Lung (tissue), 12 donors: ENCODE data around the gene SUGP1. TPM values are rescaled to one million over a fixed set of nuclear protein-coding genes. Genes with fewer than 3 reads are reported as not detected.

Source experiments
- ATAC-seq: fragments of 200-7000 bp; cut with Tn5 transposase; one replicate; pipeline ENCODE4 v1.9.1; 2020; ENCODE audit warnings: moderate number of reproducible peaks; ENCODE audit not compliant: insufficient read depth, low FRiP score
- DNase-seq, 3 donors: peaks; one replicate each; pipeline ENCODE4 v3.0.0-alpha.2; 2013 to 2017
- H3K27ac ChIP-seq, 2 donors: one replicate each; pipeline ENCODE4 v1.5.1; 2013; ENCODE audit warnings: mild to moderate bottlenecking in 2 of 2, moderate library complexity in 2 of 2, control low read depth in 1 of 2, inconsistent platforms in 1 of 2, low read depth in 1 of 2, low read length in 1 of 2
- H3K27me3 ChIP-seq, 3 donors: one replicate each; pipeline ENCODE4 v1.5.1; 2013; ENCODE audit warnings: low read length in 2 of 3; ENCODE audit not compliant: control insufficient read depth in 3 of 3, insufficient read depth in 3 of 3
- H3K36me3 ChIP-seq, 4 donors: one replicate each; pipeline ENCODE4 v1.5.1; 2013; ENCODE audit warnings: low read length in 4 of 4, mild to moderate bottlenecking in 1 of 4, moderate library complexity in 1 of 4; ENCODE audit not compliant: control insufficient read depth in 4 of 4, insufficient read depth in 4 of 4
- H3K4me1 ChIP-seq, 5 donors: one replicate each; pipeline ENCODE4 v1.5.1; 2013; ENCODE audit warnings: low read length in 5 of 5, mild to moderate bottlenecking in 2 of 5, moderate library complexity in 1 of 5; ENCODE audit not compliant: control insufficient read depth in 5 of 5, insufficient read depth in 5 of 5
- H3K4me3 ChIP-seq: one replicate; pipeline ENCODE4 v1.5.1; 2013; ENCODE audit warnings: mild to moderate bottlenecking, control low read depth, moderate library complexity
- H3K9ac ChIP-seq, 2 donors: one replicate each; pipeline ENCODE4 v1.5.1; 2013; ENCODE audit warnings: low read length in 2 of 2, control low read depth in 1 of 2; ENCODE audit not compliant: insufficient read depth in 1 of 2
- H3K9me3 ChIP-seq, 4 donors: one replicate each; pipeline ENCODE4 v1.5.1; 2013; ENCODE audit warnings: low read length in 3 of 4, mild to moderate bottlenecking in 1 of 4, moderate library complexity in 1 of 4; ENCODE audit not compliant: control insufficient read depth in 4 of 4, insufficient read depth in 3 of 4
- CTCF ChIP-seq: IDR thresholded peaks from 2 replicates; pipeline ENCODE4 v1.5.1; 2012; ENCODE audit warnings: mild to moderate bottlenecking; ENCODE audit errors: control extremely low read depth, extremely low read depth
- WGBS, 2 donors: extraction: QIAGEN DNeasy Blood & Tissue Kit; methylation state at CpG; one replicate each; pipeline ENCODE4 v1.1.7; 2013; 5-methylcytosine and 5-hydroxymethylcytosine counted together
- polyA plus RNA-seq, 2 donors: library from polyadenylated mRNA; stranded (reverse); fragments of 200-250 nt; gene quantifications; one replicate each; pipeline ENCODE4 v1.2.1, GENCODE V29; 2013
- total RNA-seq, 2 donors: library from RNA; depleted of rRNA in 1 of 2; stranded (reverse); fragments of >200 nt in 1 of 2; gene quantifications; one replicate each; pipeline ENCODE4 v1.2.1, GENCODE V29; 2014 to 2021
- donor health status: control.
- donor health status: control.
- donor health status: Bipolar disorder and iron deficiency.
- donor health status: healthy.
- donor health status: DM: yes; HTN: yes; CAD: no.

Gene SUGP1
- total and polyA plus RNA-seq, 4 donors: 22.3 to 42.8 (median 28.7) TPM

DNA sequence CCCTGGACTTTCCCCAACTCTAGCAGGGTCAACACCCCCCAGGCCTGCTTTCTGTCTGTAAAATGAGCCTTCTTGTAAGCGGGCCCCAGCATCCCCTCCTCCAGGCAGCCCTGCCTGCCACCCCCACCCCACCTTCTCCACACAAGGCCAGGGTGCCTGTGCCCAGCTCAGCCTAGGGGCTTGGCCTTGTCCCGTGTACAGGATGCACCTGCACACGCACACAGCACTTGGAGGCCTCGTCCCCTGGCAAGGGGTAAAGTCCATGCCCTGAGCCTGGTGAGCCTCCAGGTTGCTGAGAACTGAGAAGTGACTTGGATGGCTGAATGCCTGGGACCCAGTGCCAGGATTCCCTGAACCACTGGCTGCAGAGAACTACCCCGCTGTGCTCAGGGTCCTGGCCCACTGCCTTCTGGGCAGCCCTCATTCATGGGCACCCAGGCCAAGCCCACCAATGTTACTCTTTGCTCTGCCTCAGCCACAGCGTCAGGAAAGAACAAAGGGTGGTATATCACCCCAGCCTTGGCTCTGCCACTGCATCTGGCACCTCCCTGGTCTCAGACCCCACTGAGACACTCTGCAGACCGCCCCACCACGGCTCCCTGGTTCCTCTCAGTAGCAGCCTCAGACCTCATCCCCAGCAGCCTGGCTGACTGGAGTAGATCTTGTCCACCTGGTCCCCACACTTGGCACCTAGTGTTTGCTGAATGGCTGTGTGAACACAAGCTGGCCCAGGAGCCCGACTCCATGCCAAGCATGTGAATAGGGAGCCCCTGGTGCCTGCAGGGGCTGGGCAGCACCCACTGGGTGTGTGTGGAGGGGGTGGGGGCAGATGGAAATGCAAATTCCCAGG is 45.4 kb downstream of the SUGP1 start:
- Histone ChIP-seq H3K4me3 (no peak overlapping the region), H3K36me3 (peaks cover 2 to 44% (median 8%) of the 10 kb centered on the region in 4 donors), H3K27me3 (no peaks in the 10 kb centered on the region), H3K9me3 (peaks cover 0 to 8% (median 0%) of the 10 kb centered on the region in 4 donors), H3K4me1 (peaks cover 0 to 16% (median 6%) of the 10 kb centered on the region in 5 donors), H3K9ac (no peak overlapping the region), H3K27ac (peak overlapping the region in 1 of 2 donors; percentile 15)
- DNase-seq (no peak), ATAC-seq (no peak)
- WGBS, 2 donors: 71 to 74% methylated on average over 9 of the region's 9 CpGs
- no peak for TF ChIP-seq CTCF

- WGBS, 2 donors: 77 to 91% methylated on average over 8 of the region's 8 CpGs
- peaks cover 0 to 8% (median 0%) of the 10 kb centered on the region in 4 donors for H3K9me3 ChIP-seq
- ATAC-seq (no peak), DNase-seq (peak; percentile 69 to 91 (median 83))
- H3K4me1 ChIP-seq: peaks cover 0 to 16% (median 6%) of the 10 kb centered on the region in 5 donors
- no peak overlapping the region for H3K27ac ChIP-seq
- no peak overlapping the region for H3K9ac ChIP-seq
- TF ChIP-seq CTCF: no peak
- peaks cover 0 to 36% (median 7%) of the 10 kb centered on the region in 4 donors for H3K36me3 ChIP-seq
- no peaks in the 10 kb centered on the region for H3K27me3 ChIP-seq
- no peak overlapping the region for H3K4me3 ChIP-seq
These were observed 46.2 kb downstream of the SUGP1 start for GRCh38 chr19:19274146-19274545.

GRCh38 chr19:19271828-19272599 is 48.3 kb downstream of the SUGP1 start:
- TF ChIP-seq CTCF: no peak
- H3K36me3 ChIP-seq: peaks cover 0 to 19% (median 3%) of the 10 kb centered on the region in 4 donors
- H3K27ac ChIP-seq: no peak overlapping the region
- WGBS, 2 donors: 88 to 90% methylated on average over 8 of the region's 8 CpGs
- H3K27me3 ChIP-seq: no peaks in the 10 kb centered on the region
- peaks cover 0 to 8% (median 0%) of the 10 kb centered on the region in 4 donors for H3K9me3 ChIP-seq
- peaks cover 0 to 16% (median 6%) of the 10 kb centered on the region in 5 donors for H3K4me1 ChIP-seq
- H3K9ac ChIP-seq: no peak overlapping the region
- DNase-seq (no peak), ATAC-seq (no peak)
- H3K4me3 ChIP-seq: no peak overlapping the region
